HFFc6 (cell line): ENCODE measurements around the gene CCBE1. TPM values are rescaled to one million over a fixed set of nuclear protein-coding genes. Genes with fewer than 3 reads are reported as not detected.
A peak's percentile ranks its signal among the peaks of the same experiment; 100 is the strongest.

Experiments used
- DNase-seq: peaks from one replicate; pipeline ENCODE4 v3.0.0-alpha.2; 2018
- H3K27ac Mint-ChIP-seq: 2 replicates; pipeline ENCODE4 v1.8.0; 2020; ENCODE audit warnings: mild to moderate bottlenecking, mixed read lengths
- H3K27me3 Mint-ChIP-seq: 2 replicates; pipeline ENCODE4 v1.8.0; 2021; ENCODE audit warnings: mild to moderate bottlenecking, moderate library complexity, mixed read lengths; ENCODE audit not compliant: insufficient read depth
- H3K36me3 Mint-ChIP-seq: 2 replicates; pipeline ENCODE4 v1.8.0; 2021; ENCODE audit warnings: low read depth, mixed read lengths
- H3K4me1 Mint-ChIP-seq: 2 replicates; pipeline ENCODE4 v1.8.0; 2020; ENCODE audit warnings: low read depth, mixed read lengths
- H3K4me3 Mint-ChIP-seq: 2 replicates; pipeline ENCODE4 v1.8.0; 2020; ENCODE audit warnings: mild to moderate bottlenecking, moderate library complexity, mixed read lengths
- H3K9me3 Mint-ChIP-seq: 2 replicates; pipeline ENCODE4 v1.8.0; 2020; ENCODE audit warnings: mild to moderate bottlenecking, mixed read lengths
- CTCF ChIP-seq: fragments of 200-600 bp; sonication (generic); IDR thresholded peaks from 2 replicates; pipeline ENCODE4 v1.5.0; 2021; ENCODE audit warnings: antibody characterized with exemption, mild to moderate bottlenecking
- total RNA-seq, 6 experiments: library from RNA; stranded (reverse); fragmentation: NEBNext Ultra II Directional; extraction: Animal tissue kit (Norgen Biotek cat#: 25700); gene quantifications; 2 replicates in 1 of 6; 3 replicates in 5 of 6; pipeline ENCODE4 v1.2.3, GENCODE V29; 2021

CCBE1 gene
- total RNA-seq, 6 experiments from 2014 or later = 161 to 223 (median 206) TPM

GRCh38 chr18:59479776-59480175, 217.4 kb downstream of the CCBE1 start:
- Mint-ChIP-seq H3K4me3 (no peak overlapping the region), H3K36me3 (peaks cover 33% of the 10 kb centered on the region), H3K4me1 (peaks cover 55% of the 10 kb centered on the region), H3K27me3 (peaks cover 2% of the 10 kb centered on the region; the same call in 1 of the 2 replicates), H3K27ac (no peak overlapping the region), H3K9me3 (no peaks in the 10 kb centered on the region)
- TF ChIP-seq CTCF = no peak
- no peak for DNase-seq

GRCh38 chr18:59478591-59478990, 218.6 kb downstream of the CCBE1 start:
- Mint-ChIP-seq H3K36me3 (peaks cover 43% of the 10 kb centered on the region), H3K9me3 (no peaks in the 10 kb centered on the region), H3K4me1 (peaks cover 43% of the 10 kb centered on the region), H3K4me3 (no peak overlapping the region), H3K27ac (peak overlapping the region; percentile 18; the same call in 1 of the 2 replicates), H3K27me3 (peaks cover 2% of the 10 kb centered on the region; the same call in 1 of the 2 replicates)
- no peak for DNase-seq
- no peak for TF ChIP-seq CTCF

GRCh38 chr18:59477849-59478248, 219.4 kb downstream of the CCBE1 start:
- H3K36me3 Mint-ChIP-seq = peaks cover 47% of the 10 kb centered on the region
- peaks cover 42% of the 10 kb centered on the region for H3K4me1 Mint-ChIP-seq
- no peak overlapping the region; the same call in 1 of the 2 replicates for H3K27ac Mint-ChIP-seq
- peaks cover 2% of the 10 kb centered on the region; the same call in 1 of the 2 replicates for H3K27me3 Mint-ChIP-seq
- no peak for DNase-seq
- H3K9me3 Mint-ChIP-seq = no peaks in the 10 kb centered on the region
- TF ChIP-seq CTCF = no peak
- no peak overlapping the region for H3K4me3 Mint-ChIP-seq

- H3K4me3 Mint-ChIP-seq = no peak overlapping the region
- H3K9me3 Mint-ChIP-seq = no peaks in the 10 kb centered on the region
- H3K27ac Mint-ChIP-seq = no peak overlapping the region
- H3K36me3 Mint-ChIP-seq = peaks cover 61% of the 10 kb centered on the region
- no peaks in the 10 kb centered on the region for H3K4me1 Mint-ChIP-seq
- peaks cover 2% of the 10 kb centered on the region for H3K27me3 Mint-ChIP-seq
- no peak for TF ChIP-seq CTCF
- no peak for DNase-seq
These were observed 226.6 kb downstream of the CCBE1 start for GRCh38 chr18:59470561-59471121.

- Mint-ChIP-seq H3K9me3 (no peaks in the 10 kb centered on the region), H3K36me3 (peaks cover 56% of the 10 kb centered on the region), H3K27me3 (peaks cover 7% of the 10 kb centered on the region), H3K4me1 (no peaks in the 10 kb centered on the region), H3K4me3 (no peak overlapping the region), H3K27ac (peak overlapping the region; percentile 9; the same call in 1 of the 2 replicates)
- no peak for DNase-seq
- TF ChIP-seq CTCF = no peak
These were observed 227.6 kb downstream of the CCBE1 start for GRCh38 chr18:59469463-59470180.
